HCT116 (cell line): ENCODE results near the gene EMSY. TPM values are rescaled to one million over a fixed set of nuclear protein-coding genes. Genes with fewer than 3 reads are reported as not detected.

Experiments
- ATAC-seq: fragments of 200-7000 bp; cut with Tn5 transposase; 2 replicates; pipeline ENCODE4 v1.9.1; 2020; ENCODE audit warnings: mild to moderate bottlenecking, moderate library complexity
- BruUV-seq: library from RNA; stranded (reverse); fragments of 400-500 nt; replicated peaks from 2 replicates; lab custom pipeline; 2021; lab: Mats Ljungman, UMichigan
- CTCF ChIA-PET: fragments of 300-600 bp; sonication (Branson Sonifier 250); formaldehyde crosslinking; loops from one replicate; lab custom pipeline; 2021; ENCODE audit warnings: antibody characterized with exemption; lab: Charles Lee
- POLR2A ChIA-PET: fragments of 300-600, 350-600 bp; sonication (Branson Sonifier 250); formaldehyde crosslinking; loops from one replicate; lab custom pipeline; 2021; ENCODE audit warnings: antibody characterized with exemption; lab: Charles Lee
- RAD21 ChIA-PET, 2 experiments: fragments of 300-600 bp; sonication (Branson Sonifier 250); formaldehyde crosslinking; loops; one replicate each; lab custom pipeline; 2023; ENCODE audit warnings: low total read pairs in 2 of 2; ENCODE audit not compliant: uncharacterized antibody in 2 of 2, unreplicated experiment in 2 of 2, low non-redundant PET in 1 of 2; lab: Charles Lee
- DNase-seq: peaks from one replicate; pipeline ENCODE4 v3.0.0-alpha.2; 2010; ENCODE audit warnings: low read depth, low spot score
- H2AFZ ChIP-seq: fragments of 200-600 bp; shearing (Covaris generic), sonication (generic); 2 replicates; pipeline ENCODE4 v1.6.1; 2017; ENCODE audit warnings: low read depth, mixed run types, mixed read lengths, antibody characterized with exemption, low read length; ENCODE audit not compliant: poor library complexity, severe bottlenecking
- H3K27ac ChIP-seq: 2 replicates; pipeline ENCODE4 v1.5.1; 2012; ENCODE audit warnings: low read depth, low read length
- H3K27me3 ChIP-seq: fragments of 200-600 bp; sonication (generic); 2 replicates; pipeline ENCODE4 v1.6.1; 2016; ENCODE audit warnings: mixed run types, low read length, mixed read lengths; ENCODE audit not compliant: insufficient read depth
- H3K36me3 ChIP-seq, 2 experiments: fragments of 200-500 bp in 1 of 2; fragments of 200-600 bp in 1 of 2; sonication (Bioruptor generic) in 1 of 2; sonication (generic) in 1 of 2; 2 replicates each; pipeline versions ENCODE4 v1.5.1 to v1.6.1; 2014 to 2016; ENCODE audit warnings: low read length in 2 of 2, inconsistent platforms in 1 of 2, mixed read lengths in 1 of 2, mixed run types in 1 of 2; ENCODE audit not compliant: insufficient read depth in 2 of 2, control insufficient read depth in 1 of 2
- H3K4me1 ChIP-seq, 2 experiments: fragments of 200-600 bp in 1 of 2; sonication (generic) in 1 of 2; 2 replicates each; pipeline versions ENCODE4 v1.5.1 to v1.6.1; 2012 to 2017; ENCODE audit warnings: low read length in 2 of 2, inconsistent platforms in 1 of 2, mild to moderate bottlenecking in 1 of 2, mixed read lengths in 1 of 2, mixed run types in 1 of 2, moderate library complexity in 1 of 2; ENCODE audit not compliant: insufficient read depth in 2 of 2, control insufficient read depth in 1 of 2
- H3K4me2 ChIP-seq: fragments of 200-600 bp; sonication (generic); 2 replicates; pipeline ENCODE4 v1.6.1; 2017; ENCODE audit warnings: mixed run types, low read length, mixed read lengths
- H3K4me3 ChIP-seq, 2 experiments: fragments of 200-600 bp in 1 of 2; sonication (generic) in 1 of 2; replicated peaks in 1 of 2; 2 replicates each; pipeline ENCODE4 v1.5.1; 2011 to 2016; ENCODE audit warnings: low read length in 2 of 2, control low read depth in 1 of 2, low read depth in 1 of 2, mild to moderate bottlenecking in 1 of 2, mixed read lengths in 1 of 2, mixed run types in 1 of 2
- H3K79me2 ChIP-seq: fragments of 200-600 bp; sonication (generic); 2 replicates; pipeline ENCODE4 v1.6.1; 2017; ENCODE audit warnings: mild to moderate bottlenecking, mixed run types, low read length, moderate library complexity, mixed read lengths; ENCODE audit not compliant: insufficient read depth
- H3K9ac ChIP-seq: fragments of 200-600 bp; sonication (generic); 2 replicates; pipeline ENCODE4 v1.6.1; 2016; ENCODE audit warnings: low read length, mixed read lengths
- H3K9me2 ChIP-seq: fragments of 200-600 bp; sonication (generic), shearing (Covaris generic); 2 replicates; pipeline ENCODE4 v1.6.1; 2017; ENCODE audit warnings: mixed run types, mild to moderate bottlenecking, moderate library complexity; ENCODE audit not compliant: insufficient read depth
- H3K9me3 ChIP-seq, 2 experiments: fragments of 200-500 bp in 1 of 2; fragments of 200-600 bp in 1 of 2; sonication (Bioruptor generic) in 1 of 2; sonication (generic) in 1 of 2; 2 replicates each; pipeline ENCODE4 v1.6.1; 2014 to 2017; ENCODE audit warnings: low read length in 2 of 2, mixed read lengths in 2 of 2, inconsistent platforms in 1 of 2, low read depth in 1 of 2, mild to moderate bottlenecking in 1 of 2, mixed run types in 1 of 2, moderate library complexity in 1 of 2; ENCODE audit not compliant: control insufficient read depth in 1 of 2, insufficient read depth in 1 of 2
- H4K20me1 ChIP-seq: fragments of 200-600 bp; sonication (generic), shearing (Covaris generic); 2 replicates; pipeline ENCODE4 v1.6.1; 2017; ENCODE audit warnings: mixed run types, mild to moderate bottlenecking, moderate library complexity; ENCODE audit not compliant: insufficient read depth
- CTCF ChIP-seq, 3 experiments: fragments of 200-600 bp in 1 of 3; sonication (generic) in 1 of 3; IDR thresholded peaks in 2 of 3; conservative IDR thresholded peaks in 1 of 3; 2 replicates each; pipeline ENCODE4 v1.5.1; 2012 to 2017; ENCODE audit warnings: low read depth in 2 of 3, low read length in 2 of 3, antibody characterized with exemption in 1 of 3, borderline replicate concordance in 1 of 3, control low read depth in 1 of 3, mild to moderate bottlenecking in 1 of 3, mixed read lengths in 1 of 3, mixed run types in 1 of 3, moderate library complexity in 1 of 3; ENCODE audit not compliant: insufficient read depth in 1 of 3
- EGR1 ChIP-seq: IDR thresholded peaks from 2 replicates; pipeline ENCODE4 v1.6.1; 2012; ENCODE audit warnings: low read depth
- ELF1 ChIP-seq: IDR thresholded peaks from 2 replicates; pipeline ENCODE4 v1.6.1; 2012; ENCODE audit warnings: low read depth, borderline replicate concordance
- EZH2 ChIP-seq: fragments of 200-600 bp; sonication (generic); IDR thresholded peaks from 2 replicates; pipeline ENCODE4 v1.6.1; 2017; ENCODE audit warnings: antibody characterized with exemption, mixed run types
- EZH2phosphoT487 ChIP-seq: fragments of 200-600 bp; IDR thresholded peaks from 2 replicates; pipeline ENCODE4 v1.6.1; 2018; ENCODE audit warnings: antibody characterized with exemption, borderline replicate concordance
- JUND ChIP-seq: IDR thresholded peaks from 2 replicates; pipeline ENCODE4 v1.6.1; 2012
- POLR2A ChIP-seq: IDR thresholded peaks from 2 replicates; pipeline ENCODE4 v1.7.0; 2011; ENCODE audit warnings: borderline replicate concordance; ENCODE audit not compliant: insufficient read depth, insufficient read length; ENCODE audit errors: extremely low read depth
- POLR2AphosphoS5 ChIP-seq: IDR thresholded peaks from 2 replicates; pipeline ENCODE4 v1.6.1; 2011; ENCODE audit warnings: mild to moderate bottlenecking, low read depth, low read length, moderate library complexity
- RAD21 ChIP-seq: IDR thresholded peaks from 2 replicates; pipeline ENCODE4 v1.6.1; 2012; ENCODE audit warnings: low read depth, mild to moderate bottlenecking
- REST ChIP-seq: IDR thresholded peaks from 2 replicates; pipeline ENCODE4 v1.6.1; 2012; ENCODE audit warnings: low read depth
- SIN3A ChIP-seq: IDR thresholded peaks from 2 replicates; pipeline ENCODE4 v1.6.1; 2012; ENCODE audit warnings: low read depth
- SP1 ChIP-seq: IDR thresholded peaks from 2 replicates; pipeline ENCODE4 v1.6.1; 2012; ENCODE audit warnings: low read depth
- SRF ChIP-seq: IDR thresholded peaks from 2 replicates; pipeline ENCODE4 v1.6.1; 2012; ENCODE audit warnings: low read depth
- TCF7L2 ChIP-seq: IDR thresholded peaks from 2 replicates; pipeline ENCODE4 v1.7.0; 2011; ENCODE audit warnings: borderline replicate concordance, inconsistent platforms; ENCODE audit not compliant: insufficient read depth, insufficient read length; ENCODE audit errors: extremely low read depth
- YY1 ChIP-seq: IDR thresholded peaks from 2 replicates; pipeline ENCODE4 v1.6.1; 2011; ENCODE audit warnings: low read length, low read depth, moderate library complexity, mild to moderate bottlenecking; ENCODE audit not compliant: insufficient replicate concordance; ENCODE audit errors: extremely low read depth
- ZBTB33 ChIP-seq: IDR thresholded peaks from 2 replicates; pipeline ENCODE4 v1.6.1; 2011; ENCODE audit warnings: mild to moderate bottlenecking, low read length, moderate library complexity; ENCODE audit not compliant: insufficient replicate concordance; ENCODE audit errors: extremely low read depth
- ZFX ChIP-seq: fragments of 450-650 bp; IDR thresholded peaks from 2 replicates; pipeline ENCODE4 v1.6.1; 2017
- ZNF274 ChIP-seq: fragments of 200-500 bp; sonication (Bioruptor generic); IDR thresholded peaks from 2 replicates; pipeline ENCODE4 v1.6.1; 2014; ENCODE audit warnings: mild to moderate bottlenecking, low read depth, low read length, inconsistent platforms
- intact Hi-C: fragments of 100-400 bp; cut with micrococcal nuclease; formaldehyde crosslinking; loops from 2 replicates; pipeline ENCODE4 v1.10.0; 2022
- total RNA-seq: library from RNA; stranded (reverse); gene quantifications from one replicate; pipeline ENCODE4 v1.2.1, GENCODE V29; 2021; ENCODE audit not compliant: unreplicated experiment

Gene EMSY
- total RNA-seq, 1 experiment from 2014 or later: 22.7 TPM

GRCh38 chr11:76456571-76456970 is 11.8 kb downstream of the EMSY start:
- BruUV-seq: no TSS peak
- no peak overlapping the region for H3K27ac ChIP-seq

More at GRCh38 chr11:76456571-76456970, 11.8 kb downstream of the EMSY start:
- ChIA-PET RAD21 (no interaction called here), POLR2A (interaction anchor here (0.6 kb wide), 1 partner anchor 67 kb away, joined by 3 read pairs; no protein-coding TSS in a partner anchor)
- Histone ChIP-seq H4K20me1 (no peaks in the 10 kb centered on the region), H3K9me2 (no peaks in the 10 kb centered on the region), H3K4me1 (peaks cover 3 to 6% of the 10 kb centered on the region in 2 experiments; a peak in 1 of 4 replicates), H3K9ac (no peak overlapping the region), H3K9me3 (no peaks in the 10 kb centered on the region), H2AFZ (no peak overlapping the region)
- ATAC-seq: no peak
- intact Hi-C loops: no loop called here
- TF ChIP-seq EZH2phosphoT487: no peak
- TF ChIP-seq EGR1: no peak
- TF ChIP-seq YY1: no peak
- no peak for TF ChIP-seq EZH2
- TF ChIP-seq RAD21: no peak
- TF ChIP-seq ZNF274: no peak
- TF ChIP-seq CTCF (IDR thresholded peaks at IDR 0.05 in 2 of 3, conservative IDR thresholded peaks at IDR 0.05 in 1 of 3; ENCODE audit: borderline replicate concordance in 1 of 3, insufficient read depth in 1 of 3, low read depth in 2 of 3, low read length in 2 of 3): no peak
- TF ChIP-seq ELF1: no peak
- TF ChIP-seq SP1: no peak
- TF ChIP-seq POLR2AphosphoS5: no peak
- no peak for TF ChIP-seq TCF7L2
- no peak for TF ChIP-seq SIN3A
- TF ChIP-seq REST: no peak
- no peak for TF ChIP-seq POLR2A
- no peak for TF ChIP-seq ZFX
- TF ChIP-seq SRF: no peak
- TF ChIP-seq JUND: no peak
- TF ChIP-seq ZBTB33: no peak
- TF ChIP-seq, all 23 proteins: peak for 0
- Histone ChIP-seq H3K4me2 (no peak overlapping the region), H3K36me3 (peaks cover 7 to 8% of the 10 kb centered on the region in 2 experiments; a peak in 2 of 4 replicates), H3K4me3 (no peak overlapping the region), H3K27me3 (no peaks in the 10 kb centered on the region), H3K79me2 (0 out of 2 replicates have a peak, but pooled peaks cover 9% of the 10 kb centered on the region)
- CTCF ChIA-PET: no interaction called here
- DNase-seq: no peak
